HG03159 (cell line): ENCODE data around the gene LRFN5.
"Not testable (repeated sequence)": the region's sequence is repeated elsewhere in the genome, so short reads cannot be mapped to it uniquely, and the experiment has no call there.

ENCODE experiments used
- ATAC-seq: cut with Tn5 transposase; IDR thresholded peaks from one replicate; pipeline ENCODE4 v1.9.1; 2021; ENCODE audit warnings: mild to moderate bottlenecking, moderate library complexity; ENCODE audit not compliant: unreplicated experiment

The LRFN5 gene

DNA sequence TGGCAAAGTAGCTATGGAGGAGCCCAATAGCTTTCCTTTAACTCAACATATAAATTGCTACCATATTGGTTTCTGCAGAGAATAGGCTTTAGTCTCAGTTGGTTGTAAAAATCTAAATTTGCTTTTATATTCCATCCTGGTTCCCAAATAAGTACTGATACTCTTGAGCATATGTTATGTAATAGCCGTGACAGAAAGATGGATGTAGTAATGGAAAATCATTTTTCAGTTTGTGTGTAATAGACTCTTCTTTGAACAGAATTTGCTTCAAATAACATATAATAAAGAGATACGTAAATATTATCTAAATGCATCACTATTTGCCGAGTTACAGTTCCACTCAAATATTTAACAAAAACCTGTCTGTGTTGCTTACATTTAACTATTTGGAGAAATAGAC, 271.6 kb downstream of the LRFN5 start:
- no peak for ATAC-seq

DNA sequence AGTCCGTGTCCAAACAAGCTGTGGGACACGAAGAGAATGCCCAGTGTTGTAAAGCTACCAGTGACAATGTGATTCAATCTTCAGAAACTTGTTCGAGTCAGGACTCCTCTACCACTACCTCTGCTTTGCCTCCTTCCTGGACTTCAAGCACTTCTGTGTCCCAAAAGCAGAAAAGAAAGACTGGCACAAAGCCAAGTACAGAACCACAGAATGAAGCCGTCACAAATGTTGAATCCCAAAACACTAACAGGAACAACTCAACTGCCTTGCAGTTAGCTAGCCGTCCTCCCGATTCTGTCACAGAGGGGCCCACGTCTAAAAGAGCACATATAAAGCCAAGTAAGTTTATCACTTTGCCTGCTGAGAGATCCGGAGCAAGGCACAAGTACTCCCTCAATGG, 284.9 kb downstream of the LRFN5 start:
- ATAC-seq: no peak

DNA sequence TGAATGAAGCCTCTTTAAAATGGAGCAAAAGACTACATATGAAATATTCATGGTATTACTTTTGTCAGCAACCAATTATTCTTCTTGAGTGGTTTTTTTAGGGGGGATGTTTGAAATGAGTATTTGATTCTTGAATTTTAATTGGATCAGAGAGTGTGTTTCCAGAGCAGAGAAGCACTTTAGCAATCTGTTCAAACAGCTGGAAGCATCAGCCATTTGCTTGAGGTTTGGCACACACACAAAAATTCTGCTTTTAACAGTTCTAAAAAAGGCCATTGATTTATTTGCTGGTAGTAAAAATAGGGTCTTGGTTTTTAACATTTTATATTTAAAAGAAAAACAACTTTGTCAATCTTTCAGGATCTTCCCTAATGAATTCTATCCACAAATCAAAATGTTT, 292.7 kb downstream of the LRFN5 start:
- no peak for ATAC-seq

DNA sequence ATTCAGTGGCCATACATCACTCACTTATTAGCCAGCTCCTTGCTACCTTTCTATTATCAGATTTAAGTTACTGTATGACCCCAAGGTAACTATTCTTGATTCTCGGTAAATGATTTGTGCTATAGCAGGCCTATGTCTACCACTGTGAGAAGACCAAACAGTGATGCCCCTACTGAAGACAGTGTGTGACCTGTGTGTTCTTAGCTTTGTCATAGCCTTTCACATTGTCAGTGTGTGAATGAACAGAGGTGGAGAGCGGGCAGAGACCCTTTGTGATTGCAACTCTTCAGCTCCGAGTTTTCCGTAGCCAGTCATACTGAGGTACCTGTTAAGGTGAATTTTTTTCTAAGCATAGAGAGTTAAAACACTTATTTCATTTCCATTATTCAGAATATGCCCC, 294.0 kb downstream of the LRFN5 start:
- no peak for ATAC-seq

- no peak for ATAC-seq
Observed at GRCh38 chr14:41901089-41901488, 294.4 kb downstream of the LRFN5 start.

DNA sequence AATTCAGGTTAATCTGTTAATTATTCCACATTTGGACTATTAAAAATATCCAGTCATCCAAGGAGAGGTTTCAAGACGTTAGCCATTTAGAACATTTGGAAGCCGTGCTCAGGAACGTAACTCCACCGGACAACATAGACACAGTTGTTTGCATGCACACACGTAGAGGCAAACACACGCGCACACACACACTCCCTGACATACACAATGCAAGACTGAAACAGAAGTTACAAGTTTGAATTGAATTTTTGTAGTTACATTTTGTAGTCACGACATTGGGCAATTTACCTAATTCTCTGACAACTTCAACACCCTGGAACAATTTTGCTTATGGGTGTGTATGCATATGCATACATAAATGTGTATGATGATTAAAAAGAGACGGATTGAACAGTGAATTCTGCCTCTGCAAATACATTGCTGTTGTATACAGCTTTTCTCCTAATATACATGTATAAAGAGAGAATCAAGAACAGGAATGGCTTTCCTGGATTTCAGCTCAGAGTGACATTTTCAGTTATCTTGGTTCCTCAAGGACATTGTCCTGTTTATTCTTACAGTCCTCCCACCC, 298.8 kb downstream of the LRFN5 start:
- ATAC-seq: no peak

GRCh38 chr14:41911155-41911554, 304.5 kb downstream of the LRFN5 start:
- ATAC-seq: not testable (repeated sequence)

DNA sequence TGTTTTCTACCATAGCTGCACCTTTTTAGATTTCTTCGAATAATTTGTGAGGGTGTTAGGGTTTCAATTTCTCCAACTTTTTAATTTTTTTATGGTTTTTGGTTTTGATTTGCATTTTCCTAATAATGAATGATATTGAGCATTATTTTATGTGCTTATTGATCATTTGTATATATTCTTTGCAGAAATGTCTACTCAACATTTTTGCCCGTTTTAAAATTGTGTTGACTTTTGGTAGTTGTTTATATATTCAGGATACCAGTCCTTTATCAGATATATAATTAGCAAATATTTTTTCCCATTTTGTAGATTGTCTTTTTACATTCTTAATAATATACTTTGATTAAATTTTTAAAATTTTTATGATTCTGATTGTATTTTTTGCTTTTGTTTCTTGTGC, 306.7 kb downstream of the LRFN5 start:
- no peak for ATAC-seq

DNA sequence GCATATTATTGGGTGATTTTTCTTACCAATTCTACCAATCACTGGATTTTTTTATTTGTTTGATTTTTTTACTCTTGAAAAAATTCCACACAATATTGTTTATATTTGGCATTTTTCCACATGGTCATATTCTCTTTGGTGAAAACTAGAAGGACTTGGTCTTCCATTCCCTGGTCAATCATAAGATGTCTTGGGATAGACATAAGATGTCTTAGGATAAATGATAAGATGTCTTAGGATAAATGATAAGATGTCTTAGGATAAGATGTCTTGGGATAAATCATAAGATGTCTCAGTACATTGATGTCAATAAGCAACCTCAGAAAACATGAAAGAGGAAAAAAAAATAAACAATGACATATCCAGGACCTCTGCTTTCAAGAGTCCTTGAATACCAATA, 309.1 kb downstream of the LRFN5 start:
- ATAC-seq: no peak

- ATAC-seq: no peak
Observed at GRCh38 chr14:41916313-41916712, 309.6 kb downstream of the LRFN5 start.

DNA sequence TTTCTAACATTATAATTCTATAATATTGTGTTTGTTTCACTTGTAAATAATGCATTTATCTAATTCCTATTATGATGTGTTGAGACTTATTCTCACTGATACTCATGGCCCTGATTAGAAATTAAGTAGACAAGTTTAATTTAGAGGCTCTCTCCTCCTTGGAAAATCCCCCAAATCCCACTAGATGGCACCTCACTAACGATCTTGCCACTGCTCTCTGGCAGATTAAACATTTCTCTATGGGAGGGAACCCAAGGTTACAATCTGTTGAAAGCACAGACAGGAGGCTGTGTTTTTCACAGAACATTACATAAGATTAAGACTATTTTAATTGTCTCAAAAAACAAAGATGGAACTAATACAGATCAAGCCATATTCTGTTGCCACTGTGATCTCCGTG, 318.7 kb downstream of the LRFN5 start:
- ATAC-seq: no peak

- no peak for ATAC-seq
Observed at GRCh38 chr14:41950428-41951151, 343.9 kb downstream of the LRFN5 start.
